Uterus (tissue), 4 donors: ENCODE measurements around the gene MKI67. TPM values are rescaled to one million over a fixed set of nuclear protein-coding genes. Genes with fewer than 3 reads are reported as not detected.
"Not testable (repeated sequence)": the region's sequence is repeated elsewhere in the genome, so short reads cannot be mapped to it uniquely, and the experiment has no call there.

Experiments used
- DNase-seq, 2 donors: peaks; one replicate each; pipeline ENCODE4 v3.0.0-alpha.2; 2019 to 2020
- H3K27ac ChIP-seq, 2 donors: fragments of 200-600 bp; sonication (generic); 1 replicate in 1 of 2; 2 replicates in 1 of 2; pipeline ENCODE4 v1.5.1; 2016 to 2018
- H3K27me3 ChIP-seq, 2 donors: fragments of 200-600 bp; sonication (generic); one replicate each; pipeline ENCODE4 v1.5.1; 2018 to 2019; ENCODE audit warnings: control low read depth in 1 of 2
- H3K36me3 ChIP-seq, 2 donors: fragments of 200-600 bp; sonication (generic); one replicate each; pipeline ENCODE4 v1.5.1; 2019; ENCODE audit warnings: control low read depth in 1 of 2
- H3K4me1 ChIP-seq, 2 donors: fragments of 200-600 bp; sonication (generic); one replicate each; pipeline ENCODE4 v1.5.1; 2018 to 2019; ENCODE audit warnings: control low read depth in 1 of 2
- H3K4me3 ChIP-seq, 2 donors: fragments of 200-600 bp; sonication (generic); 1 replicate in 1 of 2; 2 replicates in 1 of 2; pipeline ENCODE4 v1.5.1; 2018 to 2019; ENCODE audit warnings: mild to moderate bottlenecking in 1 of 2
- H3K9me3 ChIP-seq, 2 donors: fragments of 200-600 bp; sonication (generic); one replicate each; pipeline ENCODE4 v1.5.1; 2019; ENCODE audit warnings: control low read depth in 1 of 2
- CTCF ChIP-seq, 4 experiments: fragments of 200-600 bp in 2 of 4; fragments of 450-650 bp in 2 of 4; sonication (generic) in 2 of 4; IDR thresholded peaks; one replicate each; pipeline ENCODE4 v1.5.1; 2016 to 2019; ENCODE audit warnings: antibody characterized with exemption in 4 of 4, mild to moderate bottlenecking in 2 of 4, moderate library complexity in 1 of 4
- POLR2A ChIP-seq, 2 donors: fragments of 450-650 bp; IDR thresholded peaks; one replicate each; pipeline ENCODE4 v1.6.1; 2016; ENCODE audit warnings: antibody characterized with exemption in 2 of 2, mild to moderate bottlenecking in 1 of 2, moderate library complexity in 1 of 2
- intact Hi-C: fragments of 100-400 bp; cut with DNase I; formaldehyde crosslinking; loops from one replicate; pipeline ENCODE4 v1.15.1; 2023; ENCODE audit warnings: low total_unique reads
- total RNA-seq, 4 donors: library from RNA; depleted of rRNA in 3 of 4; stranded (reverse); fragments of >200 nt in 3 of 4; gene quantifications; one replicate each; pipeline versions ENCODE4 v1.1.0 to v1.2.4, GENCODE V29; 2014 to 2023
- donor health status: DM: yes; HTN: yes; CAD: no.

Gene MKI67
- total RNA-seq, 4 donors from 2014 or later, result under 0.01 to 16.9 (median 0.56) TPM

- peaks cover 0 to 3% of the 10 kb centered on the region in 2 donors for H3K4me1 ChIP-seq
- intact Hi-C loops, result no loop called here
- no peak for DNase-seq
- no peaks in the 10 kb centered on the region for H3K36me3 ChIP-seq
- no peak overlapping the region for H3K4me3 ChIP-seq
- H3K27me3 ChIP-seq, result no peaks in the 10 kb centered on the region
- no peak overlapping the region for H3K27ac ChIP-seq
- TF ChIP-seq CTCF (IDR thresholded peaks at IDR 0.05) (no peak), POLR2A (IDR thresholded peaks at IDR 0.05) (no peak)
- no peaks in the 10 kb centered on the region for H3K9me3 ChIP-seq
Observed at GRCh38 chr10:128147064-128147463, 20.8 kb upstream of the MKI67 start.

DNA sequence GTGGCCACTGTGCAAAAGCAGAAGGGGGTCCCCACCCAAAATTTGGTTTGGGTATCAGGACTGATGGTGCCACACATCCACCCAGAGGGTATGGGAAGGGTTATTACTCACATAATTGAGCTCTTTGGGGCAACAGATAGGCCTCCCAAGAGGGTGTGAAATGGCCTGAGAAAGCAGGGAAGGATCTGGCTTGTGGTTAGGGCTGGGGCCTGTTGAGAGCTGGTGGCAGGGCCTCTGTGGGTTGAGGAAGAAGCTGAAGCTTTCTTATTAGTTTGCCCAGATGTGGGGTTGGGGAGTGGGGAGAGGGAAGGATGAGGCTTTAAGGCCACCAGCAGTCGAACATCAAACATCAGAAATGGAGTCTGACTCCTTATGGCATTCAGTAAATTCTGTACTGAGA is 18.3 kb upstream of the MKI67 start:
- no peak for DNase-seq
- Histone ChIP-seq H3K27ac (no peak overlapping the region), H3K36me3 (no peaks in the 10 kb centered on the region), H3K9me3 (no peaks in the 10 kb centered on the region), H3K27me3 (no peaks in the 10 kb centered on the region), H3K4me1 (no peaks in the 10 kb centered on the region), H3K4me3 (no peak overlapping the region)
- intact Hi-C loops, result no loop called here
- TF ChIP-seq CTCF (IDR thresholded peaks at IDR 0.05) (no peak), POLR2A (IDR thresholded peaks at IDR 0.05) (no peak)

DNA sequence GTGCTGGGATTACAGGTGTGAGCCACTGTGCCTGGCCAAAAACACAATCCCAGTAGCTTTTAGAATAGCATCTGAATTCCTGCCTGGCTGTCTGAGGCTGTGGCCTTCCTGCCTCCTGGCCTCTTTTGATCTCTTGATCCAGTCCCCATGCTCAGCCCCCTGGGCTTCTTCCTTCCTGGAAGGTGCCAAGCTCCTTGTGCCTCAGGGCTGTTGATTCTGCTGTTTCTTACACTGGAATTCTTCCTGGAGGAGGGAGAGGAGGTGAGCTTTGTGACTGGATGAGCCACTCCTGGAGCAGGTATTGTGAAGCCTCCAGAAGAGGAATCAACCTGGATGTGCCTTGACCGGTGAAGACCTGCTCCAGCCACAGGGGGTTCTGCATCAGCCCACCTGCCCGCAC is 17.3 kb upstream of the MKI67 start:
- intact Hi-C loops, result no loop called here
- Histone ChIP-seq H3K4me1 (no peaks in the 10 kb centered on the region), H3K27me3 (no peaks in the 10 kb centered on the region), H3K9me3 (no peaks in the 10 kb centered on the region), H3K36me3 (no peaks in the 10 kb centered on the region), H3K4me3 (no peak overlapping the region), H3K27ac (no peak overlapping the region)
- DNase-seq, result no peak
- no peak for TF ChIP-seq CTCF (IDR thresholded peaks at IDR 0.05)
- no peak for TF ChIP-seq POLR2A (IDR thresholded peaks at IDR 0.05)

GRCh38 chr10:128140425-128140824 is 14.2 kb upstream of the MKI67 start:
- Histone ChIP-seq H3K27me3 (no peaks in the 10 kb centered on the region), H3K4me3 (no peak overlapping the region), H3K9me3 (no peaks in the 10 kb centered on the region), H3K27ac (no peak overlapping the region), H3K36me3 (no peaks in the 10 kb centered on the region), H3K4me1 (no peaks in the 10 kb centered on the region)
- TF ChIP-seq CTCF (IDR thresholded peaks at IDR 0.05) (no peak), POLR2A (IDR thresholded peaks at IDR 0.05) (no peak)
- no peak for DNase-seq
- intact Hi-C loops, result no loop called here

DNA sequence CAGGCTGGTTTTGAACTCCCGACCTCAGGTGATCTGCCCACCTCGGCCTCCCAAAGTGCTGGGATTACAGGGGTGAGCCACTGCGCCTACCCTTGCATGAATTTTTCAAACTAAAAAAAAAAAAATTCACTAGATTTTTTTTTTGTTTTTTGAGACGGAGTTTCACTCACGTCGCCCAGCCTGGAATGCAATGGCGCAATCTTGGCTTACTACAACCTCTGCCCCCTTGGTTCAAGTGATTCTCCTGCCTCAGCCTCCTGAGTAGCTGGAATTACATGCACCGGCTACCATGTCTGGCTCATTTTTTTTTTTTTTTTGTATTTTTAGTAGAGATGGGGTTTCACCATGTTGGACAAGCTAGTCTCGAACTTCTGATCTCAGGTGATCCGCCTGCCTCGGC is 12.2 kb upstream of the MKI67 start:
- H3K36me3 ChIP-seq, DNase-seq, H3K4me3 ChIP-seq, H3K27ac ChIP-seq, H3K27me3 ChIP-seq, H3K9me3 ChIP-seq, intact Hi-C loops, H3K4me1 ChIP-seq: not testable (repeated sequence)

- Histone ChIP-seq H3K4me3 (no peak overlapping the region), H3K27ac (no peak overlapping the region), H3K4me1 (no peaks in the 10 kb centered on the region), H3K36me3 (no peaks in the 10 kb centered on the region), H3K27me3 (no peaks in the 10 kb centered on the region), H3K9me3 (no peaks in the 10 kb centered on the region)
- TF ChIP-seq POLR2A (IDR thresholded peaks at IDR 0.05) (no peak), CTCF (IDR thresholded peaks at IDR 0.05) (no peak)
- DNase-seq, result no peak
- intact Hi-C loops, result no loop called here
Observed at GRCh38 chr10:128137877-128138276, 11.7 kb upstream of the MKI67 start.
